ENCODE measurements around the gene TMEFF1.

TMEFF1 gene

GRCh38 chr9:100577776-100578448 lies 105.0 kb downstream of the TMEFF1 start, which contains the start of gene CAVIN4:
Gene CAVIN4, plus strand, starts transcription at chr9:100578079. Its CDS starts 65 bp downstream, at chr9:100578144.
- DNase-seq (ENCODE audit: low read depth): no peak

- no peak for DNase-seq (ENCODE audit: low read depth)
Measured at GRCh38 chr9:100578610-100579009, 105.7 kb downstream of the TMEFF1 start.

- DNase-seq (ENCODE audit: low read depth): no peak
Measured at GRCh38 chr9:100579665-100580064, 106.7 kb downstream of the TMEFF1 start.

GRCh38 chr9:100580257-100580656 lies 107.3 kb downstream of the TMEFF1 start:
- no peak for DNase-seq (ENCODE audit: low read depth)

GRCh38 chr9:100581081-100581480 lies 108.1 kb downstream of the TMEFF1 start:
- no peak for DNase-seq (ENCODE audit: low read depth)

- no peak for DNase-seq (ENCODE audit: low read depth)
Measured at GRCh38 chr9:100581661-100582060, 108.7 kb downstream of the TMEFF1 start.

- DNase-seq (ENCODE audit: low read depth): no peak
Measured at GRCh38 chr9:100583014-100583802, 110.3 kb downstream of the TMEFF1 start.

GRCh38 chr9:100584951-100585350 lies 112.0 kb downstream of the TMEFF1 start:
- no peak for DNase-seq (ENCODE audit: low read depth)

GRCh38 chr9:100586093-100586492 lies 113.1 kb downstream of the TMEFF1 start:
- no peak for DNase-seq (ENCODE audit: low read depth)

GRCh38 chr9:100587375-100587774 lies 114.4 kb downstream of the TMEFF1 start:
- DNase-seq (ENCODE audit: low read depth): no peak

- DNase-seq (ENCODE audit: low read depth): no peak
Measured at GRCh38 chr9:100589582-100589981, 116.6 kb downstream of the TMEFF1 start.

GRCh38 chr9:100590481-100590880 lies 117.5 kb downstream of the TMEFF1 start:
- DNase-seq (ENCODE audit: low read depth): no peak

- no peak for DNase-seq (ENCODE audit: low read depth)
Measured at GRCh38 chr9:100591139-100591538, 118.2 kb downstream of the TMEFF1 start.

- DNase-seq (ENCODE audit: low read depth): no peak
Measured at GRCh38 chr9:100591639-100592412, 118.9 kb downstream of the TMEFF1 start.

- no peak for DNase-seq (ENCODE audit: low read depth)
Measured at GRCh38 chr9:100595391-100596199, 122.6 kb downstream of the TMEFF1 start.

GRCh38 chr9:100597236-100597635 lies 124.3 kb downstream of the TMEFF1 start:
- DNase-seq (ENCODE audit: low read depth): no peak

GRCh38 chr9:100598641-100599145 lies 125.7 kb downstream of the TMEFF1 start:
- DNase-seq (ENCODE audit: low read depth): peak; percentile 62

- DNase-seq (ENCODE audit: low read depth): no peak
Measured at GRCh38 chr9:100600521-100601079, 127.7 kb downstream of the TMEFF1 start.

GRCh38 chr9:100601216-100601615 lies 128.3 kb downstream of the TMEFF1 start:
- DNase-seq (ENCODE audit: low read depth): no peak

- DNase-seq (ENCODE audit: low read depth): no peak
Measured at GRCh38 chr9:100602342-100602801, 129.4 kb downstream of the TMEFF1 start.

GRCh38 chr9:100605405-100605804 lies 132.5 kb downstream of the TMEFF1 start:
- no peak for DNase-seq (ENCODE audit: low read depth)

Data from stimulated activated CD8-positive, alpha-beta memory T cell treated with anti-CD3 and anti-CD28 coated beads, Interleukin-12 subunit alpha, Interleukin-12 subunit beta, amount 100 ng/mL, for 1 hour (primary cell).